Epithelial cell of esophagus (primary cell): ENCODE results near the gene FBXL16.
A peak's percentile ranks its signal among the peaks of the same experiment; 100 is the strongest.
"Not testable (repeated sequence)": the region's sequence is repeated elsewhere in the genome, so short reads cannot be mapped to it uniquely, and the experiment has no call there.

ENCODE experiments used
- DNase-seq: peaks from one replicate; pipeline ENCODE4 v3.0.0; 2010; ENCODE audit warnings: low read depth
- H3K4me3 ChIP-seq: 2 replicates; pipeline ENCODE4 v1.5.1; 2011; ENCODE audit warnings: mild to moderate bottlenecking, low read length, control low read depth
- CTCF ChIP-seq: IDR thresholded peaks from 2 replicates; pipeline ENCODE4 v1.5.1; 2011; ENCODE audit warnings: low read depth, mild to moderate bottlenecking, low read length, control low read depth, inconsistent platforms; ENCODE audit not compliant: insufficient read depth; ENCODE audit errors: missing control alignments

The FBXL16 gene

GRCh38 chr16:705431-706188 lies at the start of gene FBXL16:
FBXL16 (minus strand) TSS chr16:705801; CDS start chr16:697405, 8,396 bp downstream.
- peak; percentile 60 for DNase-seq
- TF ChIP-seq CTCF: no peak
- H3K4me3 ChIP-seq: peak within 1 kb of the TSS; percentile 21

GRCh38 chr16:754656-755055 lies 49.1 kb upstream of the FBXL16 start:
- no peak overlapping the region for H3K4me3 ChIP-seq
- no peak for TF ChIP-seq CTCF
- no peak for DNase-seq

- DNase-seq, H3K4me3 ChIP-seq: not testable (repeated sequence)
Observed at GRCh38 chr16:754121-754607, 48.6 kb upstream of the FBXL16 start.

GRCh38 chr16:752007-752312 lies 46.4 kb upstream of the FBXL16 start:
- no peak overlapping the region for H3K4me3 ChIP-seq
- no peak for TF ChIP-seq CTCF
- no peak for DNase-seq

- no peak for DNase-seq
- no peak overlapping the region for H3K4me3 ChIP-seq
- TF ChIP-seq CTCF: no peak
Observed at GRCh38 chr16:751152-752006, 45.8 kb upstream of the FBXL16 start.

GRCh38 chr16:750485-750884 lies 44.9 kb upstream of the FBXL16 start:
- no peak overlapping the region for H3K4me3 ChIP-seq
- DNase-seq: no peak
- TF ChIP-seq CTCF: no peak

- no peak overlapping the region for H3K4me3 ChIP-seq
- peak; percentile 69 for DNase-seq
- TF ChIP-seq CTCF: no peak
Observed at GRCh38 chr16:749010-749409, 43.4 kb upstream of the FBXL16 start.
